Ureter (tissue), 1 donor: ENCODE results near the gene RB1. TPM values are rescaled to one million over a fixed set of nuclear protein-coding genes. Genes with fewer than 3 reads are reported as not detected.
"Not testable (repeated sequence)": the region's sequence is repeated elsewhere in the genome, so short reads cannot be mapped to it uniquely, and the experiment has no call there.

Source experiments
- DNase-seq: peaks from one replicate; pipeline ENCODE4 v3.0.0-alpha.2; 2020; ENCODE audit warnings: low spot score
- total RNA-seq: library from RNA; stranded (reverse); gene quantifications from one replicate; pipeline ENCODE4 v1.2.4, GENCODE V29; 2023
- donor health status: DM: yes; HTN: yes; CAD: no.

Gene RB1
- total RNA-seq, 1 donor from 2014 or later = 34.8 TPM

DNA sequence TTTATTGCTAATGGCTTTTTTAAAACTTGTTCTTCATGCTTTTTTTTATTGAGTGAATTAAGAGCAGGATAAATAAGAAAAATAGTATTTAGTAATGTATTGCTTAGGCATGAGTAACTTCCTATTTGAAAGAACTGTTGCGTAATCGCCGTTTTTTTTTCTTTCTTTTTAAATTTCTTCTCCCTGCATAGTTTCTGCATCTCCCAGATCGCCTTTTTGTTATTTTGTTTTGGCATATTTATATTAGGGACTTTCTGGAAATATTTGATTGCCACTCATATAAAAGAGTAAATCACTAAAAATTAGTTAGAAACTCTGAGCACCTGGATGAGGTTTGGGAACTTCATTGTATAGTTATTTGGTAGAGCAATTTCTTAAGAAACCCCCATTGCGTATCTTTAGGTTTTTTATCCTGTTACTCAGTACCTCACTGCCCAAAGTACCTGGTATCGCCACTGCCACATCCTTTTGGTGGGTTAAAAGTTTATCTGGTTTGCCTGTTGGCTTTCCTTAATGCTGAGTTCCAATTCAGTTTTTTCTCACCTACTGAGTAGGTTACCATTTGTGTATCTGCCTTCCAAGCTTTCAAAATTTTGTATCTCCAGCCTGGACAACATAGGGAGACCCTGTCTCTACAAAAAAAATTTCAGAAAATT is 145.5 kb downstream of the RB1 start:
- DNase-seq = no peak

GRCh38 chr13:48449656-48450055 is 146.1 kb downstream of the RB1 start:
- DNase-seq = no peak

GRCh38 chr13:48451196-48451595 is 147.6 kb downstream of the RB1 start:
- DNase-seq = not testable (repeated sequence)

DNA sequence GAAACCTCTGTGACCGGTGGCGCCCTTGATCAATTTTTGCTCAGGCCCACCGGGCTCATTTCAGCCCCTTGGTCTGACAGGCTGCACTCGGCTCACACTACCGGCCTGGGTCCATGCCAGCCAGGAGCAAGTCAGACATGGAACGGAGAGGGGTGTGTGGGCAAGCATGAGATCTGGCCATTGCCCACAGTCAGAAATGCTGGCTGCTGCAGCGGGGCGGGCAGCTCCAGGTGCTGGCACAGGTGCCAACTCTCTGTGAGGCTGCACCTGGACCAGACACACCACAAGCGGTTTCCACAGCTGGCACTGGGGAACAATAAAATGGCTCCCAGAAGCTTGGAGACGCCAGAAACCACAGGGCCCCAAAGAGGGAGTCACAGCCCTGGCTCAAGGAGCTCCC is 153.0 kb downstream of the RB1 start:
- no peak for DNase-seq

DNA sequence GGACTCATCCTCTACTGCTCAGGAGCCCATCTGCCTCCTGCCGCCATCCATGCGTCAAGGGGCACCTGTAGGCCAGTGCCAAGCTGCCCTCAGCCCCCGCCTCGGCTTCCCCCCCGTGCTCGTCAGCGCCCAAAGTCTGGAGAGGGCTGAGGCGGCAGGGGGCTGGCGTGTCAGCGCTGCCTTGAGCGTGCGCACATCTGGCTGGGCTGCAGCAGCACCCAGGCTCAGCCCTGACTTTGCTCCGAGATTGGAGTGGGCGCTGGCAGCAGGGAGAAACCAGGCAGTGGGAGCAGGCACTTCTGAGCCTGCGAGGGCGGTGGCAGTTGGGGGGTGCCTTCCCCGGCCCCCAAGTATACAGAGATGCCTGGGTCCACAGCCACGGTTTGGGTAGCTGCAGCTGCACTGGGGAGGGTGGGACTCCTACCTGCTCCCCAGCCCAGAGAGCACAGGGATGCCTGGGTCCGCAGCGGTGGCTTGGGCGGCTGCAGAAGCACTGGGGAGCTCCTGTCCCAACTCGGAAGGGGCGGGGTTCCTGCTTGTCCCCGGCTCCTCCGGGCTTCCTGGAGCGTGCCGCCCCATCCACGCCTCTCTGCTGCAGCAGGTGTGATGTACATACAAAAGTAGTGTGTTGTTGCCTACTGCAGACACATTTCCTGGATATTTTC is 154.2 kb downstream of the RB1 start:
- DNase-seq = no peak

DNA sequence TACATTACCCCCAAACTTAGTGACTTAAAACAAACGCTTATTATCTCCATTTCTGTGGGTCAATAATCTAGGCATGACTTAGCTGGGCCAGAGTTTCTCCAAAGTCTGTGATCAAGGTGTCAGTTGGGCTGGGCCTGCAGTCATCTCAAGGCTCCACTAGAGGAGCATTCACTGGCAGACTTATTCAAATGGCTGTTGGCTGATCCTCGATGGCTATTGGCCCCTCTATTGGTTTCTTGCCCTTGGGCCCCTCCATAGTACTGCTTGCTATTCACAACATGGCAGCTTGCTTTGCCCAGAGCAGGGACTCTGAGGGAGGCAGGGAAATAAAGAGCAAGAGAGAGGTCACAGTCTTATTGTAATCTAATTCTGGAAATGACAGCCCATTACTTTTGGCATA is 171.7 kb downstream of the RB1 start:
- DNase-seq = no peak

- DNase-seq = no peak
Measured at GRCh38 chr13:48476215-48476614, 172.7 kb downstream of the RB1 start.

GRCh38 chr13:48476686-48477085 is 173.1 kb downstream of the RB1 start:
- DNase-seq = no peak

DNA sequence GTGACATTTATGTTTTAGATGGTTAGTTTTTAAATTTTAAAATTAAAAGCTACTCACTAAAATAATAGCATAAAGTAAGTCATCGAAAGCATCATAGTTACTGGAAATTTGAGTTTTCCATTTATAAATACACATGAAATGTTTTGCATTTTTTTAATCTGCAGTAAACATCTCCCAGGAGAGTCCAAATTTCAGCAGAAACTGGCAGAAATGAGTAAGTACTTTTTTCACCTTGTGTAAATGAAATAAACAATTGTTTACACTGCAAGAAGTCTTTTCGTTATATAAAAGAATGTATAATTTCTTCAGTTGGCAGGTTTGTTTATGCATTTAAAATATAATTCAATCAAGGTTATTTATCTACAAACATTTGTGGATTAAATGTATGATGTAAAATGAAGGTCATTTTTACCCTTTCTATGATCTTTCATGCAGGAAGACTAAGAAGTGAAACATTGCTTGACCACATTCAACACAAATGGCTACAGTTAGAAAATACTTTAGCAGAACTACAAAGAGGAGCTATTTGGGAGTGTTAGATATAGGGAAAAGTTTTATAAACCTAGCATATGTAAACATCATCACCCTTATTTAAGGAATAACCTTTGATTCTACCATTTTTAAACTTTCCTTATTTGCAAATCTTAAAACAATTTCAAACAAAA is 173.8 kb downstream of the RB1 start:
- no peak for DNase-seq

DNA sequence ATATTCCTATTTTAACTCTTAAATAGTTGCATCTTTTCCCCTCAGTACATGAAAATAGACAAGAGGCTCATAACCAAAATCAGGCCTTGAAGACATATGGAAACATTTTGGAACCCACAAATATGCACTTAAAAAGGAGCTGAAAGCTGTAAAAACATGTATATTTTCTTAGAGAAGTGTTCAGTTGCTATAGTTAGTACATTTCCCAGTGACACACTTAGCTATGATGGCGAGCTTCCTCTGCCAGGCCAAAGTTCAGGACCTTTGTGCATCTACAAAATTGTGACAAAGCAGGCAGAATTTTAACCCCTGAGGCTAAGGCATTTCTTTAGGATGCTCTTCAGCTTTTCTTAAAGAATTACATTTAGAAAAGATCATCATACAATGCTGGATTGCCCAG is 174.8 kb downstream of the RB1 start:
- DNase-seq = no peak

GRCh38 chr13:48483575-48483974 is 180.0 kb downstream of the RB1 start:
- DNase-seq = no peak

GRCh38 chr13:48485432-48485831 is 181.9 kb downstream of the RB1 start:
- no peak for DNase-seq

DNA sequence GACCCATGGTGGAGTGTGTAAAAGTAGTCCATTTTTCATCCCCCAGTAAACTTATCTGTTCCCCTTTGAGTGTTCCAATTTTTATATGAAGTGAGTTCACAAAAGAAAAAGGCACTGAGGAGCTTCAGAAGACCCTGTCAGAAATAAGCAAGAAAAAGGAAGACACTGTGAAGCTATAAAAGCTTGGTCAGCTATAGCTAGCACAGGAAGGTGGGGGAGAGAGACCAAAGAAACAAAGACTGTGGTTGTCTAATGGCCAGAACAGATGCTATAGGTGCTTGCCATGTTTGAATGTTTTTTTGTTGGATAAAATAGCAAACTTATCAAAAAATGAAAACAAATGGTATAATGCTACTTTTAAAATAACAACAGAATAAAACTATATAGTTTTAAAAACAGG is 182.8 kb downstream of the RB1 start:
- no peak for DNase-seq

DNA sequence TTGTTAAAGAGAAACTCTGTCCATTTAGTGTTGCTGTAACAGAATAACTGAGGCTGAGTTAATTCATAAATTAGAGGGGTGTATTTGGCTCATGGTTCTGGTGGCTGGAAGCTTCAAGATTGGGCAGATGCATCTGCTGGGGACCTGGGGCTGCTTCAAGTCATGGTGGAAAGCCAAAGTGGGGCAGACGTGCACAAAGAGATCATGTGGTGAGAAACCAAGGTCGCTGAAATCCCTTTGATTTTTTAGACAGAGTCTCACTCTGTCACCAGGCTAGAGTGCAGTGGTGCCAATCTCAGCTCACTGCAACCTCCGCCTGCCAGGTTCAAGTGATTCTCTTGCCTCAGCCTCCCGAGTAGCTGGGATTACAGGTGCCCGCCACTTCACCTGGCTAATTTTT is 183.3 kb downstream of the RB1 start:
- no peak for DNase-seq

DNA sequence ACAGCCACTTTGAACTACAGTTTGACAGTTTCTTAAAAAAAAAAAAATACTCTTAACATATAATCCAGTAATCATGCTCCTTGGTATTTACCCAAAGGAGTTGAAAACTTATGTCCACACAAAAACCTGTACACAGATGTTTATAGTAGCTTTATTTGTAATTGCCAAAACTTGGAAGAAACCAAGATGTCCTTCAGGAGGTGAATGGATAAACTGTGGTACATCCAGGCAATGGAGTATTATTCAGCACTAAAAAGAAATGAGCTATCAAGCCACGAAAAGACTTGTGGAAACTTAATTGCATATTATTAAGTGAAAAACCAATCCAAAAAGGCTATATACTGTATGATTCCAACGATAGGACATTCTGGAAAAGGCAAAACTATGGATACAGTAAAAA is 184.4 kb downstream of the RB1 start:
- no peak for DNase-seq

- no peak for DNase-seq
Measured at GRCh38 chr13:48488995-48489394, 185.4 kb downstream of the RB1 start.

- DNase-seq = no peak
Measured at GRCh38 chr13:48489666-48490065, 186.1 kb downstream of the RB1 start.

DNA sequence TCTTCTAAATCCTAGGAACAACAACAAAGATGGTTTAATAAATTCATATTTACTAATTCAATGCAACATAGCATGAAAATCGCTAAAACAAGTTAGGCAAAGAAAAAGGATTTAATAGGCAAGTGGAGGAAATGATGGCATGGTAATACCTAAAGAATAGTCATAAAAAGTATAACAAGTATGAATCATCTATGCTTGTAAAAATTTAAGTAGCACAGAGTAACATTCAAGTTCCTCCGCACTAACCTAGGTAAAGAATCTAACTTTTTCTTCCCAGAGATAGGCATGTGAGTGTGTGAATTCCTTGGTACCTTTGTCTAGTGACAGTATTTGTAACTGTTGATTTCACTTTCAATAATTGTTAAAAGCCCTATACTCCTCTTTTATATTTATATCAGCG is 186.7 kb downstream of the RB1 start:
- no peak for DNase-seq

GRCh38 chr13:48491423-48492095 is 188.0 kb downstream of the RB1 start:
- no peak for DNase-seq

- DNase-seq = no peak
Measured at GRCh38 chr13:48492096-48492440, 188.5 kb downstream of the RB1 start.

DNA sequence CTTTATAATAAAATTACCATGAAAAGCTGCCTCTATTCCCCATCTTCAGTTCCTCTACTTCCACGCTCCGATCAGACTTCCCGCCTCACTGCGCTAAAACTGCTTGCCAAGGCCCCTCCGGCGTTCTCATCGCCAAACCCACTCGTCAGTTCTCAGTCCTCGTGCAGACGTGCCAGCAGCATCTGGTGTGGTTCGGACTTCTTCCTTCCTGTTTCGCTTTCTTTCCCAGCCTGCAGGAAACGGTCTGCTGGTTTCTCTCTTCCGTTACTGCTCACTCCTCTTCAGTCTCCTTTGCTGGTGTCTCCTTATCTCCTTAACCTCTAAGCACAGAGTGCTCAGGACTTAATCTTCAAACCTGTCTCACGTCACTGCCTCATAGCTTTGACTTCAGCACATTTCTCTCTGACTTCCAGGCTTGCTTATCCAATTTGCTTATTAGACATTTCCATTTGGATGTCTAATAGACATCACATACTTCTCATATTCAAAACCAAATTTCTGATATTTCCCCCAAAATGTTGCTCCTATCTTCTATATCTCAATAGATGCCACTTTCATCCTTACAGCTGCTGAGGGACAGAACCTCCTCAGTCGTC is 189.0 kb downstream of the RB1 start:
- DNase-seq = peak; percentile 72

- no peak for DNase-seq
Measured at GRCh38 chr13:48493066-48493765, 189.7 kb downstream of the RB1 start.
